HG02885 (cell line): ENCODE measurements around the gene LYZL1.
"Not testable (repeated sequence)": the region's sequence is repeated elsewhere in the genome, so short reads cannot be mapped to it uniquely, and the experiment has no call there.

ENCODE experiments used
- ATAC-seq: cut with Tn5 transposase; IDR thresholded peaks from one replicate; pipeline ENCODE4 v1.9.1; 2021; ENCODE audit warnings: mild to moderate bottlenecking; ENCODE audit not compliant: unreplicated experiment, poor library complexity

LYZL1 gene

GRCh38 chr10:29288906-29289305, at the start of gene LYZL1:
TSS of gene LYZL1 (plus strand) at chr10:29289070. CDS start at chr10:29291868, 2,798 bp downstream.
- ATAC-seq = not testable (repeated sequence)

GRCh38 chr10:29239569-29240472, 49.0 kb upstream of the LYZL1 start:
- no peak for ATAC-seq

- ATAC-seq = no peak
Observed at GRCh38 chr10:29240986-29241660, 47.7 kb upstream of the LYZL1 start.

- ATAC-seq = no peak
Observed at GRCh38 chr10:29241925-29242324, 46.9 kb upstream of the LYZL1 start.

- ATAC-seq = no peak
Observed at GRCh38 chr10:29243066-29243465, 45.8 kb upstream of the LYZL1 start.

- no peak for ATAC-seq
Observed at GRCh38 chr10:29243750-29244149, 45.1 kb upstream of the LYZL1 start.

GRCh38 chr10:29244978-29245377, 43.9 kb upstream of the LYZL1 start:
- no peak for ATAC-seq

- no peak for ATAC-seq
Observed at GRCh38 chr10:29245476-29245875, 43.4 kb upstream of the LYZL1 start.

GRCh38 chr10:29246449-29246848, 42.4 kb upstream of the LYZL1 start:
- no peak for ATAC-seq

GRCh38 chr10:29248158-29248557, 40.7 kb upstream of the LYZL1 start:
- no peak for ATAC-seq

GRCh38 chr10:29249018-29249417, 39.9 kb upstream of the LYZL1 start:
- no peak for ATAC-seq

GRCh38 chr10:29250066-29250465, 38.8 kb upstream of the LYZL1 start:
- no peak for ATAC-seq

- no peak for ATAC-seq
Observed at GRCh38 chr10:29252811-29253689, 35.8 kb upstream of the LYZL1 start.

- ATAC-seq = no peak
Observed at GRCh38 chr10:29253690-29254029, 35.2 kb upstream of the LYZL1 start.

- no peak for ATAC-seq
Observed at GRCh38 chr10:29254123-29255046, 34.5 kb upstream of the LYZL1 start.

- ATAC-seq = no peak
Observed at GRCh38 chr10:29255104-29255503, 33.8 kb upstream of the LYZL1 start.

- ATAC-seq = no peak
Observed at GRCh38 chr10:29256019-29256418, 32.9 kb upstream of the LYZL1 start.

GRCh38 chr10:29256586-29256985, 32.3 kb upstream of the LYZL1 start:
- ATAC-seq = no peak

- ATAC-seq = no peak
Observed at GRCh38 chr10:29257106-29257783, 31.6 kb upstream of the LYZL1 start.
